GM21390 (cell line): ENCODE measurements around the gene NOTCH2NLA.
"Not testable (repeated sequence)": the region's sequence is repeated elsewhere in the genome, so short reads cannot be mapped to it uniquely, and the experiment has no call there.

Experiments used
- ATAC-seq: cut with Tn5 transposase; IDR thresholded peaks from one replicate; pipeline ENCODE4 v1.9.1; 2021; ENCODE audit not compliant: unreplicated experiment

NOTCH2NLA gene

DNA sequence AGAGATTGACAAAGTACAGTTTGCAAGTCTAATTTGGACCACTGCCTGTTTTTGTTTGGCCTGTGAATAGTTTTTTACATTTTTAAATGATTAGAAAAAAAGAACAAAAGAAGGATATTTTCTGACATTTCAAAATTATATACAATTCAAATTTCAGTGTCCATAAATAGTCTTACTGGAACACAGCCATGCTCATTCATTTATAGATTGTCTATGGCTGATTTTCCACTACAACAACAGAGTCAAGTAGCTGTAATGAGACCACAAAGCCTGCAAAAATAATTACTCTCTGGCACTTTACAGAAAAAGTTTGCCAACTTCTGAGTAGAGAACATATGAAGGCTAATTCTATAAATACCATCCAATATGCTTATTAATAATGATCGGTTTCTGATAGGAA is 61.1 kb downstream of the NOTCH2NLA start:
- not testable (repeated sequence) for ATAC-seq

DNA sequence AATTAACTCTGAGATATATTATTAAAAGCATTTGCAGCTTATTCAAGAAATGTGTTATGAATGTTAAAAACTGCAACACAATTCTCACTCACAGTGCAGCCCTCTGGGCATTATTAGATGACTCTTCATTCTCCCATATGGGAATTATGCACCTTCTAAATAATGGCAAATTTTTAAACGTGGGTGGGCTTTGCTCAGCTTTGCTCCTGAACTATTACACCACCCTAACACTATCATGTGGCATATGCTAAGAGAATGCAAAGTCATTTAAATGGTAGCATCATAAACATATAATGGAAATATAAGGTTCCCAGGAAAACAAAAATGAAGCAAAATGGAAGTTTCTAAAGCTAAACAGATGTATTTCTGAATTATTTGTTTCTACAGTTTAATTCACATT is 61.5 kb downstream of the NOTCH2NLA start:
- not testable (repeated sequence) for ATAC-seq

DNA sequence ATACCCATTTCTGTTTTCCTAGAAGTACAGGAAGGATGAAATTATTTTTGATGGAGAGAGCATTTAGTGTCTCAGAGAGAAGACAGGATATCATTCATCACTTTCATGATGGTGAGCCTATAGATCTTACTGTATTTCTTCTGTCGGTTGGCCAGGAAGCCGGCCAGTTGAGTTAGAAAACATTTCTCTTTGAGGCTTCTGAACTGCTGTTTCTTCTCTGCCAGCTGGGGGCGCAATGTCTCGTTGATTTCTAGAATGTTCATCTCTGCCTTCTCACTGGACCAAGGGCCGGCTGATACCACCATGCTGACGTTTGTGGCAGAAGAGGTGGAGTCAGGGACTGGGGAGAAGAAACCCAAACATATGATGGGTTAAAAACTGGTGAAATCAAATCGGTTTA is 84.4 kb downstream of the NOTCH2NLA start, which contains the start of gene NBPF10:
Gene NBPF10, minus strand, starts transcription at position 340 of the 400 bp plus-strand sequence. Its CDS starts 35 bp downstream, at position 305.
- not testable (repeated sequence) for ATAC-seq
